ENCODE data around the gene MLLT3.

The MLLT3 gene

DNA sequence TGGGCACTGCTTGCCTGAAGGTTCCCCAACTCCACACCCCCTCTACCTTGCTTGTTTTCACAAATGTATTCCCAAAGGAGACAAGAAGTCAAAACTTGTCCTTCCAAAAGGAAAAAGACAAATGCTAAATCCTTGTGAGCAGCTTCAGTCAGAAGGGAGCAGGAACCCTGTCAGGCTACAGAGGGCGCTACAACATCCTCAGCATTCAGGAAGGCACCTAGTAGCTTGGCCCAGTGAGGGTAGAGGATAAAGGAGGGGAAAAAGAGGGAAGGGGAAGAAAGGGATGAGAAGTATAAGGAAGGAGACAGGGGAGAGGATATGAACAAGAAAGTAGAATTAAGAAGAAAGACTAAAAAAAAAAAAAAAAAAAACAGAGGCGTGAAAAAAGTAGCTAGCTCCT, 97.5 kb downstream of the MLLT3 start:
- no peaks in the 10 kb centered on the region for H3K27me3 ChIP-seq (ENCODE audit: insufficient read depth, low read length)
- H3K4me3 ChIP-seq (ENCODE audit: low read depth, low read length), result no peak overlapping the region
- no peak overlapping the region for H3K18ac ChIP-seq (ENCODE audit: low read length)
- H4K12ac ChIP-seq (ENCODE audit: low read depth, low read length), result no peak overlapping the region
- no peak for DNase-seq
- no peaks in the 10 kb centered on the region for H3K79me1 ChIP-seq (ENCODE audit: low read length)
- no peak overlapping the region for H4K91ac ChIP-seq (ENCODE audit: low read depth, low read length)
- no peak overlapping the region for H2AK5ac ChIP-seq (ENCODE audit: low read length)
- no peak overlapping the region for H3K9ac ChIP-seq (ENCODE audit: low read length)
- H3K4me2 ChIP-seq (ENCODE audit: low read length), result no peak overlapping the region
- no peak overlapping the region for H3K14ac ChIP-seq (ENCODE audit: low read length)
- H2BK120ac ChIP-seq (ENCODE audit: insufficient read depth, low read length, poor library complexity), result no peak overlapping the region
- no peak overlapping the region for H2BK12ac ChIP-seq (ENCODE audit: low read length)
- WGBS (ENCODE audit: extremely low coverage, insufficient coverage, insufficient read length), result no CpG with 5 or more reads among the region's 2 CpGs
- H3K79me2 ChIP-seq (ENCODE audit: control insufficient read depth, insufficient read depth, low read length, poor library complexity), result no peaks in the 10 kb centered on the region
- no peaks in the 10 kb centered on the region for H3K9me3 ChIP-seq (ENCODE audit: insufficient read depth, low read depth, low read length)
- H3K36me3 ChIP-seq (ENCODE audit: control insufficient read depth in 1 of 2, insufficient read depth in 2 of 2, low read length in 2 of 2), result no peaks in the 10 kb centered on the region
- no peak overlapping the region for H3K4ac ChIP-seq (ENCODE audit: low read depth, low read length)
- H3K23ac ChIP-seq (ENCODE audit: low read length), result no peak overlapping the region
- H4K8ac ChIP-seq (ENCODE audit: low read depth, low read length), result no peak overlapping the region
- H3K4me1 ChIP-seq (ENCODE audit: control insufficient read depth in 1 of 2, insufficient read depth in 2 of 2, low read length in 2 of 2), result no peaks in the 10 kb centered on the region
- no peak overlapping the region for H2BK5ac ChIP-seq (ENCODE audit: low read depth, low read length, poor library complexity)
- no peak overlapping the region for H3K27ac ChIP-seq (ENCODE audit: low read depth, low read length)
- H2AFZ ChIP-seq (ENCODE audit: insufficient read depth, low read length, poor library complexity), result no peak overlapping the region

DNA sequence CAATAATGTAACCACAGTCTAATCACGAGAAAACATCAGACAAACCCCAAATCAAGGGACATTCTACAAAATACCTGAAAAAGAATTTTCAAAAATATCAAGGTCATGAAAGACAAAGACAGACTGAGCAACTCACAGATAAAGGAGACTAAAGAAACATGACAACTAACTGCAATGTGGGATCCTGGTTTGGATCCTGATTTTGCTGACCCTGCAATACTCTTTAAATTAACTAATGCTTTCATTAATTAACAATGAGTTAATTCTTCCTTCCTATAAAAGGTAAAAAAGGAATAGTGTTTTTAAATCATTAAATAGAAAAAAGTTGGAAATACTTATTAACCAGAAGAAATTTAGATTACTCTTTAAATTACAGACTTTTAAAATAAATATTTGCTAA, 103.6 kb downstream of the MLLT3 start:
- H3K14ac ChIP-seq (ENCODE audit: low read length), result no peak overlapping the region
- H3K9me3 ChIP-seq (ENCODE audit: insufficient read depth, low read depth, low read length), result no peaks in the 10 kb centered on the region
- DNase-seq, result no peak
- no peak overlapping the region for H2AFZ ChIP-seq (ENCODE audit: insufficient read depth, low read length, poor library complexity)
- no peak overlapping the region for H4K91ac ChIP-seq (ENCODE audit: low read depth, low read length)
- H3K23ac ChIP-seq (ENCODE audit: low read length), result no peak overlapping the region
- no peak overlapping the region for H2BK12ac ChIP-seq (ENCODE audit: low read length)
- no peaks in the 10 kb centered on the region for H3K36me3 ChIP-seq (ENCODE audit: control insufficient read depth in 1 of 2, insufficient read depth in 2 of 2, low read length in 2 of 2)
- H4K8ac ChIP-seq (ENCODE audit: low read depth, low read length), result no peak overlapping the region
- H3K27ac ChIP-seq (ENCODE audit: low read depth, low read length), result no peak overlapping the region
- no peak overlapping the region for H3K18ac ChIP-seq (ENCODE audit: low read length)
- no peak overlapping the region for H2BK5ac ChIP-seq (ENCODE audit: low read depth, low read length, poor library complexity)
- H4K12ac ChIP-seq (ENCODE audit: low read depth, low read length), result no peak overlapping the region
- no peaks in the 10 kb centered on the region for H3K79me2 ChIP-seq (ENCODE audit: control insufficient read depth, insufficient read depth, low read length, poor library complexity)
- no peaks in the 10 kb centered on the region for H3K27me3 ChIP-seq (ENCODE audit: insufficient read depth, low read length)
- H3K79me1 ChIP-seq (ENCODE audit: low read length), result no peaks in the 10 kb centered on the region
- no peak overlapping the region for H3K9ac ChIP-seq (ENCODE audit: low read length)
- no peak overlapping the region for H3K4me2 ChIP-seq (ENCODE audit: low read length)
- H2AK5ac ChIP-seq (ENCODE audit: low read length), result no peak overlapping the region
- H3K4ac ChIP-seq (ENCODE audit: low read depth, low read length), result no peak overlapping the region
- H2BK120ac ChIP-seq (ENCODE audit: insufficient read depth, low read length, poor library complexity), result no peak overlapping the region
- H3K4me3 ChIP-seq (ENCODE audit: low read depth, low read length), result no peak overlapping the region
- no peaks in the 10 kb centered on the region for H3K4me1 ChIP-seq (ENCODE audit: control insufficient read depth in 1 of 2, insufficient read depth in 2 of 2, low read length in 2 of 2)
- WGBS (ENCODE audit: extremely low coverage, insufficient coverage, insufficient read length), result no CpG with 5 or more reads among the region's 1 CpG

DNA sequence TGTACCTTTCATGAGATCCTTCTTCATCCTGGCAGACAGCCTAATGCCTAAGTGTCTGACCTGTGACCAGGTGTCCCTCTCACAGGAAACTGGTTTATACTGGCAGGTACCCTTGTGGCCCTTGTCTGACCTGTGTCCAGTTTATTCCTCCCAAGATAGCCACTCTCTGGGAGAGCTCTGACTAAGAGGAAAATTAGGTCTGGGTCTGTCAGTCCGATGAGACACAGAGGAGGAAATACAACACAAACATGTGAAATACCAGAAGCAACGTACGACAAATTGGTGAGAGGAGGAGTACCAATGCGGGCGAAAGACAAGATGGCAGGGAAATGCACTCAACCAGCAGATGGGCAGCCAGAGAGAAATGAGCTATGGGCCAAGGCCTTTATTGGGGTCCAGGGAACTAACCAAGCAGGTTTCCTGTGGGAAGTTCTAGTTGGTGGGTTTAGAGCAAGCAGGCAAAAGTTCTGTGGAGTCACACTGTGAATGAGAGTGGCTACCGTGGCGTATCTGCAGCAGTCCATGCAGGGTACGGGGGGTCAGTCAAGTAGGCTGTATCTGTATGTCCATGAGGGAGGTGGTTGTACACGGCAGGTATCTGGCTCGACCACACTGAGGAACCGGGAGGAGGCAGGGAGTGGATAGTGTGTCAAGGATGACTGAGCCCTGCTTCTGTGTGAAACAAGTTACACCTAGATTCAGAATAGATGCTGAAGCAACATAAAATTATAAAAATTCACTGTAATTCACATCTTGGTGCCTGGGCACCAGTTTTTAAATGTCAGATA, 109.0 kb downstream of the MLLT3 start:
- Histone ChIP-seq H3K4me2 (ENCODE audit: low read length) (no peak overlapping the region), H4K91ac (ENCODE audit: low read depth, low read length) (no peak overlapping the region), H3K9me3 (ENCODE audit: insufficient read depth, low read depth, low read length) (no peaks in the 10 kb centered on the region), H3K18ac (ENCODE audit: low read length) (no peak overlapping the region), H3K79me2 (ENCODE audit: control insufficient read depth, insufficient read depth, low read length, poor library complexity) (no peaks in the 10 kb centered on the region), H3K9ac (ENCODE audit: low read length) (no peak overlapping the region), H4K12ac (ENCODE audit: low read depth, low read length) (no peak overlapping the region), H3K4me3 (ENCODE audit: low read depth, low read length) (no peak overlapping the region), H2BK12ac (ENCODE audit: low read length) (no peak overlapping the region), H2AK5ac (ENCODE audit: low read length) (no peak overlapping the region), H3K27me3 (ENCODE audit: insufficient read depth, low read length) (no peaks in the 10 kb centered on the region), H2AFZ (ENCODE audit: insufficient read depth, low read length, poor library complexity) (no peak overlapping the region), H3K4ac (ENCODE audit: low read depth, low read length) (no peak overlapping the region), H3K23ac (ENCODE audit: low read length) (no peak overlapping the region), H3K14ac (ENCODE audit: low read length) (no peak overlapping the region), H3K79me1 (ENCODE audit: low read length) (no peaks in the 10 kb centered on the region), H3K4me1 (ENCODE audit: control insufficient read depth in 1 of 2, insufficient read depth in 2 of 2, low read length in 2 of 2) (peaks cover 0 to 5% of the 10 kb centered on the region in 2 experiments), H3K36me3 (ENCODE audit: control insufficient read depth in 1 of 2, insufficient read depth in 2 of 2, low read length in 2 of 2) (no peaks in the 10 kb centered on the region), H2BK120ac (ENCODE audit: insufficient read depth, low read length, poor library complexity) (no peak overlapping the region), H2BK5ac (ENCODE audit: low read depth, low read length, poor library complexity) (no peak overlapping the region), H3K27ac (ENCODE audit: low read depth, low read length) (no peak overlapping the region), H4K8ac (ENCODE audit: low read depth, low read length) (no peak overlapping the region)
- no CpG with 5 or more reads among the region's 11 CpGs for WGBS (ENCODE audit: extremely low coverage, insufficient coverage, insufficient read length)
- DNase-seq, result peak; percentile 61 to 68

DNA sequence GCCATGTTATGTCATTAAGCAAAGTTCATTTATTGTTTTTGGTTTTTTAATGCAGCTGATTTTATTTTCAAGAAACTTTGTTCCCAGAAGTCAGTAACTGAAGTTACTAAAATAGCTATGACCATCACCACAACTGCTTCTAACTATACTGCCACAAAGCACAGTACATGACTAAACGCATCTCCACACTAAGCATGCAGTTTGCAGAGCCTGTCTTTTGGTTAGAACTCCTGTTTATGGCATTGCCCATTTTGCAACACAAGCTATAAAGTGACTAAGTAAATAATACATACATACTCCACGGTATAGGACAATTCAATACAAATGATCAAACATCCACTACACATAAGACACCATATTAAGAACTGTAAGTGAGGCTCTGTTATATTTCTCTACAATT, 109.7 kb downstream of the MLLT3 start:
- no CpG with 5 or more reads among the region's 2 CpGs for whole genome bisulfite sequencing (ENCODE audit: extremely low coverage, insufficient coverage, insufficient read length)

More for the DNA sequence above, 109.7 kb downstream of the MLLT3 start:
- no peaks in the 10 kb centered on the region for H3K79me2 ChIP-seq (ENCODE audit: control insufficient read depth, insufficient read depth, low read length, poor library complexity)
- no peak overlapping the region for H2BK120ac ChIP-seq (ENCODE audit: insufficient read depth, low read length, poor library complexity)
- no peak overlapping the region for H3K4me2 ChIP-seq (ENCODE audit: low read length)
- H3K4me3 ChIP-seq (ENCODE audit: low read depth, low read length), result no peak overlapping the region
- no peak overlapping the region for H2BK12ac ChIP-seq (ENCODE audit: low read length)
- H3K4me1 ChIP-seq (ENCODE audit: control insufficient read depth in 1 of 2, insufficient read depth in 2 of 2, low read length in 2 of 2), result peaks cover 0 to 5% of the 10 kb centered on the region in 2 experiments
- no peak overlapping the region for H2AK5ac ChIP-seq (ENCODE audit: low read length)
- no peak overlapping the region for H4K12ac ChIP-seq (ENCODE audit: low read depth, low read length)
- H3K9me3 ChIP-seq (ENCODE audit: insufficient read depth, low read depth, low read length), result no peaks in the 10 kb centered on the region
- no peak overlapping the region for H3K4ac ChIP-seq (ENCODE audit: low read depth, low read length)
- H3K14ac ChIP-seq (ENCODE audit: low read length), result no peak overlapping the region
- no peaks in the 10 kb centered on the region for H3K27me3 ChIP-seq (ENCODE audit: insufficient read depth, low read length)
- no peaks in the 10 kb centered on the region for H3K36me3 ChIP-seq (ENCODE audit: control insufficient read depth in 1 of 2, insufficient read depth in 2 of 2, low read length in 2 of 2)
- no peak overlapping the region for H4K91ac ChIP-seq (ENCODE audit: low read depth, low read length)
- no peak overlapping the region for H3K9ac ChIP-seq (ENCODE audit: low read length)
- H4K8ac ChIP-seq (ENCODE audit: low read depth, low read length), result no peak overlapping the region
- H3K23ac ChIP-seq (ENCODE audit: low read length), result no peak overlapping the region
- H3K79me1 ChIP-seq (ENCODE audit: low read length), result no peaks in the 10 kb centered on the region
- no peak overlapping the region for H2AFZ ChIP-seq (ENCODE audit: insufficient read depth, low read length, poor library complexity)
- no peak overlapping the region for H2BK5ac ChIP-seq (ENCODE audit: low read depth, low read length, poor library complexity)
- peak in 1 of 2 donors; percentile 29 for DNase-seq
- H3K18ac ChIP-seq (ENCODE audit: low read length), result no peak overlapping the region
- H3K27ac ChIP-seq (ENCODE audit: low read depth, low read length), result no peak overlapping the region

Data from trophoblast cell (in vitro differentiated cells and primary cell).